ENCODE results near the gene RRAS. TPM values are rescaled to one million over a fixed set of nuclear protein-coding genes. Genes with fewer than 3 reads are reported as not detected.

Gene RRAS
- total RNA-seq, 1 donor: 52.4 TPM

DNA sequence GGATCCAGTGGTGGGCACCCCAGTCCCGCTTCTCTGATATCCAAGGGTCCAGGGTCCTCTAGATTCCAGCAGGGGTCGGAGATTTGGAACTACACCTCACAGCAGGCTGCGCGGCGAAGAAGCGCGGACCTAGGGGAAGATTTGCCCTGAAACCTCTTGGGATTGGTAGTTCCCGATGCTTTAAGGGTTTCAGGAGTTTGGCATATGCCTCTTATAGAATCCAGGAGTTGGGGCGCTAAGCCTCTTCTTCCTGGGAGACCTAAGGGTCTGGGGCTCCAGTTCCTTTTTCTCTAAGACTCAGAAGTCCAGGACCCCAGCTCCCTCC is 26.1 kb upstream of the RRAS start:
- peak overlapping the region; percentile 77 for H3K4me3 ChIP-seq (ENCODE audit: low read depth, low read length)
- TF ChIP-seq CTCF (IDR thresholded peaks at IDR 0.05; ENCODE audit: insufficient read depth, low read length): no peak
- no peak for DNase-seq (ENCODE audit: low read depth)

- H3K4me3 ChIP-seq (ENCODE audit: low read depth, low read length): peak within 1 kb of the TSS; percentile 98
- TF ChIP-seq CTCF (IDR thresholded peaks at IDR 0.05; ENCODE audit: insufficient read depth, low read length): no peak
- peak; percentile 97 for DNase-seq (ENCODE audit: low read depth)
These were observed 25.6 kb upstream of the RRAS start, which contains the start of the genes BCL2L12 and IRF3 for GRCh38 chr19:49665351-49666119. Gene BCL2L12 (plus strand): TSS chr19:49665933. CDS start chr19:49666693, 760 bp downstream. Gene IRF3 (minus strand): TSS chr19:49665857. CDS start chr19:49664838, 1,019 bp downstream.

DNA sequence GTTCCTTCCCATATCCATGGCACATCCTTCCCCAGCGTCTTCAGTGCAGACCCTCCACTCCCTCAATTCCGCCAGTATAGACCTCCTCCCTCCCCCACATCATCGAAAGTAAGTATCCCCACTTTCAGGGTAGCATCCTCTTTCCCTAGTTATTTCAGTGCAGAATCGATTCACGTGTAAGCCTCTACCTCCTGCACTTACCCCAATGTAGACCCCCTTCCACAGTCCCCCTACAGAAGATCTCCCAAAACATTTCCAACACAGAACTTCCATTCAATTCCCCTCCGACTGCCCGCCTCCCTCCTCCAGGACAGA is 25.1 kb upstream of the RRAS start:
- no peak for DNase-seq (ENCODE audit: low read depth)
- no peak for TF ChIP-seq CTCF (IDR thresholded peaks at IDR 0.05; ENCODE audit: insufficient read depth, low read length)
- H3K4me3 ChIP-seq (ENCODE audit: low read depth, low read length): peak overlapping the region; percentile 98

GRCh38 chr19:49664171-49665035 is 24.5 kb upstream of the RRAS start:
- peak overlapping the region; percentile 98 for H3K4me3 ChIP-seq (ENCODE audit: low read depth, low read length)
- peak; percentile 65 for DNase-seq (ENCODE audit: low read depth)
- TF ChIP-seq CTCF (IDR thresholded peaks at IDR 0.05; ENCODE audit: insufficient read depth, low read length): peak; percentile 36

DNA sequence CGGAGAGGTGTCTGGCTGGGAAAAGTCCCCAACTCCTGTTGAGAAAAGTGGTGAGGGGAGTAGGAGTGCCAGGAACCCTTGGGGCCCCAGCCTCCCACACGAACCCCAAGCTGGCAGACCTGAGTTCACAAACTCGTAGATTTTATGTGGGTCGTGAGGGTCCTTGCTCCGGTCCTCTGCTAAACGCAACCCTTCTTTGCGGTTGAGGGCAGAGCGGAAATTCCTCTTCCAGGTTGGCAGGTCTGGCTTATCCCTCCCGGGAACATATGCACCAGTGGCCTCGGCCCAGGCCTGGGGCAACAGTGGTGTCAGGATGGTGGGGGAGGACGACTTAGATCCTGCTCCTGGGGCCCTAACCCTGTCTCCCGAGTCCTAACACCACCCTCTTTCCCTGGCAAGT is 23.3 kb upstream of the RRAS start:
- H3K4me3 ChIP-seq (ENCODE audit: low read depth, low read length): no peak overlapping the region
- TF ChIP-seq CTCF (IDR thresholded peaks at IDR 0.05; ENCODE audit: insufficient read depth, low read length): no peak
- no peak for DNase-seq (ENCODE audit: low read depth)

DNA sequence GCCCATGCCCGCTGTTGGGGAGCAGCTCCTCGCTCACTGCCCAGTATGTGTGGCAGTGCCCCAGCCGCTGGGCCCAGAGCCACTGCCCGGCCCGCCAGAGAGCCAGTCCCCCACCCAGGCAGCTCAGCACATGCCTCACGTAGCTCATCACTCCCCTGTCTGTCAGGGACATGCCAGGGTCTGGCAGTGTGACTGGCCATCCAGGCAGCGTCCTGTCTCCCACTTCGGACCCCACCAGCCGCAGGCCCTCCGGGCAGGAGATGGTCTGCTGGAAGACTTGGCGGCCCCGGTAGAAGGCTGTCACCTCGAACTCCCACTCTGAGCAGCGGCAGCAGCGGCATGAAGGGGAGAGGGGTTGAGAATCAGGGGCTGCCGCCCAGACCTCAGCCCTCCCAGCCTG is 22.1 kb upstream of the RRAS start:
- TF ChIP-seq CTCF (IDR thresholded peaks at IDR 0.05; ENCODE audit: insufficient read depth, low read length): no peak
- DNase-seq (ENCODE audit: low read depth): no peak
- H3K4me3 ChIP-seq (ENCODE audit: low read depth, low read length): no peak overlapping the region

All from fibroblast of the aortic adventitia (primary cell).